ENCODE results near the gene HEBP2.

HEBP2 gene

GRCh38 chr6:138374230-138374629, 29.8 kb upstream of the HEBP2 start:
- Histone ChIP-seq H4K20me1 (ENCODE audit: insufficient read depth, low read length) (no peaks in the 10 kb centered on the region), H3K27me3 (ENCODE audit: insufficient read depth, low read length, poor library complexity) (peaks cover 17% of the 10 kb centered on the region), H3K27ac (ENCODE audit: low read length) (no peak overlapping the region), H2AFZ (ENCODE audit: low read depth, low read length) (no peak overlapping the region), H3K36me3 (ENCODE audit: insufficient read depth, low read length) (no peaks in the 10 kb centered on the region), H3K9ac (ENCODE audit: low read depth, low read length) (no peak overlapping the region), H3K4me3 (ENCODE audit: low read depth in 1 of 2, low read length in 2 of 2) (no peak overlapping the region), H3K4me1 (ENCODE audit: insufficient read depth, low read length) (no peaks in the 10 kb centered on the region), H3K79me2 (ENCODE audit: insufficient read depth, low read length) (no peaks in the 10 kb centered on the region), H3K4me2 (ENCODE audit: insufficient read depth, low read length) (no peak overlapping the region), H3K9me3 (ENCODE audit: insufficient read depth, low read length, severe bottlenecking) (no peaks in the 10 kb centered on the region)
- no peak for ATAC-seq (ENCODE audit: insufficient read depth, low read depth)
- TF ChIP-seq EZH2 (IDR thresholded peaks at IDR 0.05; ENCODE audit: borderline replicate concordance, low read depth, low read length, severe bottlenecking) (no peak), CTCF (IDR thresholded peaks at IDR 0.05; ENCODE audit: borderline replicate concordance, extremely low read depth, low read length, poor library complexity, severe bottlenecking) (no peak)
- no peak for DNase-seq

- H3K4me3 ChIP-seq (ENCODE audit: low read depth in 1 of 2, low read length in 2 of 2), result no peak overlapping the region
- TF ChIP-seq EZH2 (IDR thresholded peaks at IDR 0.05; ENCODE audit: borderline replicate concordance, low read depth, low read length, severe bottlenecking) (no peak), CTCF (IDR thresholded peaks at IDR 0.05; ENCODE audit: borderline replicate concordance, extremely low read depth, low read length, poor library complexity, severe bottlenecking) (no peak)
- H3K27me3 ChIP-seq (ENCODE audit: insufficient read depth, low read length, poor library complexity), result peaks cover 18% of the 10 kb centered on the region
- DNase-seq (no peak), ATAC-seq (ENCODE audit: insufficient read depth, low read depth) (no peak)
- H3K9ac ChIP-seq (ENCODE audit: low read depth, low read length), result no peak overlapping the region
- H3K27ac ChIP-seq (ENCODE audit: low read length), result no peak overlapping the region
- no peaks in the 10 kb centered on the region for H3K4me1 ChIP-seq (ENCODE audit: insufficient read depth, low read length)
- H2AFZ ChIP-seq (ENCODE audit: low read depth, low read length), result no peak overlapping the region
- no peaks in the 10 kb centered on the region for H3K36me3 ChIP-seq (ENCODE audit: insufficient read depth, low read length)
- H3K4me2 ChIP-seq (ENCODE audit: insufficient read depth, low read length), result no peak overlapping the region
- no peaks in the 10 kb centered on the region for H3K79me2 ChIP-seq (ENCODE audit: insufficient read depth, low read length)
- H3K9me3 ChIP-seq (ENCODE audit: insufficient read depth, low read length, severe bottlenecking), result no peaks in the 10 kb centered on the region
- no peaks in the 10 kb centered on the region for H4K20me1 ChIP-seq (ENCODE audit: insufficient read depth, low read length)
These were observed 29.2 kb upstream of the HEBP2 start for GRCh38 chr6:138374815-138375214.

GRCh38 chr6:138377042-138377441, 27.0 kb upstream of the HEBP2 start:
- no peaks in the 10 kb centered on the region for H3K79me2 ChIP-seq (ENCODE audit: insufficient read depth, low read length)
- TF ChIP-seq CTCF (IDR thresholded peaks at IDR 0.05; ENCODE audit: borderline replicate concordance, extremely low read depth, low read length, poor library complexity, severe bottlenecking), result no peak
- no peak for TF ChIP-seq EZH2 (IDR thresholded peaks at IDR 0.05; ENCODE audit: borderline replicate concordance, low read depth, low read length, severe bottlenecking)
- H3K9ac ChIP-seq (ENCODE audit: low read depth, low read length), result no peak overlapping the region
- H4K20me1 ChIP-seq (ENCODE audit: insufficient read depth, low read length), result no peaks in the 10 kb centered on the region
- H3K4me1 ChIP-seq (ENCODE audit: insufficient read depth, low read length), result no peaks in the 10 kb centered on the region
- ATAC-seq (ENCODE audit: insufficient read depth, low read depth) (no peak), DNase-seq (no peak)
- no peaks in the 10 kb centered on the region for H3K9me3 ChIP-seq (ENCODE audit: insufficient read depth, low read length, severe bottlenecking)
- H2AFZ ChIP-seq (ENCODE audit: low read depth, low read length), result no peak overlapping the region
- H3K4me2 ChIP-seq (ENCODE audit: insufficient read depth, low read length), result no peak overlapping the region
- no peaks in the 10 kb centered on the region for H3K36me3 ChIP-seq (ENCODE audit: insufficient read depth, low read length)
- H3K27me3 ChIP-seq (ENCODE audit: insufficient read depth, low read length, poor library complexity), result peaks cover 15% of the 10 kb centered on the region
- H3K4me3 ChIP-seq (ENCODE audit: low read depth in 1 of 2, low read length in 2 of 2), result no peak overlapping the region
- no peak overlapping the region for H3K27ac ChIP-seq (ENCODE audit: low read length)

GRCh38 chr6:138377844-138378243, 26.2 kb upstream of the HEBP2 start, which contains the start of gene SMIM28:
Gene SMIM28 (plus strand): TSS chr6:138377905. CDS start chr6:138378073, 168 bp downstream.
- no peak within 1 kb of the TSS for H3K4me3 ChIP-seq (ENCODE audit: low read depth in 1 of 2, low read length in 2 of 2)
- H3K4me1 ChIP-seq (ENCODE audit: insufficient read depth, low read length), result no peaks in the 10 kb centered on the region
- H3K79me2 ChIP-seq (ENCODE audit: insufficient read depth, low read length), result no peaks in the 10 kb centered on the region
- no peak for ATAC-seq (ENCODE audit: insufficient read depth, low read depth)
- H3K27ac ChIP-seq (ENCODE audit: low read length), result no peak within 1 kb of the TSS
- TF ChIP-seq EZH2 (IDR thresholded peaks at IDR 0.05; ENCODE audit: borderline replicate concordance, low read depth, low read length, severe bottlenecking), result no peak
- no peak for TF ChIP-seq CTCF (IDR thresholded peaks at IDR 0.05; ENCODE audit: borderline replicate concordance, extremely low read depth, low read length, poor library complexity, severe bottlenecking)
- no peaks in the 10 kb centered on the region for H3K9me3 ChIP-seq (ENCODE audit: insufficient read depth, low read length, severe bottlenecking)
- H3K9ac ChIP-seq (ENCODE audit: low read depth, low read length), result no peak within 1 kb of the TSS
- H3K27me3 ChIP-seq (ENCODE audit: insufficient read depth, low read length, poor library complexity), result peaks cover 13% of the 10 kb centered on the region
- DNase-seq, result no peak
- H3K36me3 ChIP-seq (ENCODE audit: insufficient read depth, low read length), result no peaks in the 10 kb centered on the region
- H4K20me1 ChIP-seq (ENCODE audit: insufficient read depth, low read length), result no peaks in the 10 kb centered on the region
- H3K4me2 ChIP-seq (ENCODE audit: insufficient read depth, low read length), result no peak within 1 kb of the TSS
- no peak within 1 kb of the TSS for H2AFZ ChIP-seq (ENCODE audit: low read depth, low read length)

Measured in DND-41 (cell line).